GOT3 (cell line): ENCODE measurements around the gene PCNT.
"Not testable (repeated sequence)": the region's sequence is repeated elsewhere in the genome, so short reads cannot be mapped to it uniquely, and the experiment has no call there.

Experiments used
- DNase-seq: peaks from one replicate; lab custom pipeline; 2025; ENCODE audit warnings: mixed read lengths; lab: John Stamatoyannopoulos, UW

PCNT gene

GRCh38 chr21:46361935-46362334 lies 38.0 kb downstream of the PCNT start:
- no peak for DNase-seq

GRCh38 chr21:46362946-46363345 lies 39.0 kb downstream of the PCNT start:
- no peak for DNase-seq

- DNase-seq = no peak
Measured at GRCh38 chr21:46363698-46364097, 39.7 kb downstream of the PCNT start.

- no peak for DNase-seq
Measured at GRCh38 chr21:46366091-46366490, 42.1 kb downstream of the PCNT start.

GRCh38 chr21:46366561-46366960 lies 42.6 kb downstream of the PCNT start:
- DNase-seq = no peak

GRCh38 chr21:46366966-46367365 lies 43.0 kb downstream of the PCNT start:
- DNase-seq = no peak

- DNase-seq = no peak
Measured at GRCh38 chr21:46368533-46369285, 44.8 kb downstream of the PCNT start.

GRCh38 chr21:46369520-46370235 lies 45.7 kb downstream of the PCNT start:
- DNase-seq = no peak

GRCh38 chr21:46371204-46372013 lies 47.5 kb downstream of the PCNT start:
- no peak for DNase-seq

GRCh38 chr21:46372014-46372485 lies 48.1 kb downstream of the PCNT start:
- no peak for DNase-seq

GRCh38 chr21:46372947-46373346 lies 49.0 kb downstream of the PCNT start:
- DNase-seq = not testable (repeated sequence)

GRCh38 chr21:46374761-46375389 lies 50.9 kb downstream of the PCNT start:
- DNase-seq = no peak

GRCh38 chr21:46375560-46376230 lies 51.7 kb downstream of the PCNT start:
- no peak for DNase-seq

- DNase-seq = no peak
Measured at GRCh38 chr21:46376231-46376628, 52.3 kb downstream of the PCNT start.

GRCh38 chr21:46376856-46377453 lies 53.0 kb downstream of the PCNT start:
- DNase-seq = no peak

GRCh38 chr21:46377789-46378188 lies 53.8 kb downstream of the PCNT start:
- no peak for DNase-seq

- no peak for DNase-seq
Measured at GRCh38 chr21:46379105-46379504, 55.1 kb downstream of the PCNT start.

- DNase-seq = no peak
Measured at GRCh38 chr21:46379691-46380090, 55.7 kb downstream of the PCNT start.

- no peak for DNase-seq
Measured at GRCh38 chr21:46381541-46381940, 57.6 kb downstream of the PCNT start.

GRCh38 chr21:46384556-46384955 lies 60.6 kb downstream of the PCNT start:
- no peak for DNase-seq
